WTC11 (cell line): ENCODE results near the gene RHBDD2.

Experiments
- FOXJ3 ChIP-seq: sonication (generic); formaldehyde crosslinking; IDR thresholded peaks from 2 replicates; pipeline ENCODE4 v1.9.0; 2021; ENCODE audit warnings: missing genetic modification reagents, mild to moderate bottlenecking, borderline replicate concordance
- NFYB ChIP-seq: sonication (generic); formaldehyde crosslinking; conservative IDR thresholded peaks from 2 replicates; pipeline ENCODE4 v1.8.0; 2022; ENCODE audit warnings: low read depth, missing genetic modification reagents
- SMAD3 ChIP-seq: sonication (generic); formaldehyde crosslinking; IDR thresholded peaks from 2 replicates; pipeline ENCODE4 v1.8.0; 2022; ENCODE audit warnings: missing genetic modification reagents, mild to moderate bottlenecking, borderline replicate concordance
- ZNF512 ChIP-seq: sonication (generic); formaldehyde crosslinking; IDR thresholded peaks from 2 replicates; pipeline ENCODE4 v1.8.1; 2022; ENCODE audit warnings: missing genetic modification reagents, borderline replicate concordance
- TF ChIP-seq, protein P1 (sequence below): fragments of 200-600 bp; IDR thresholded peaks from 2 replicates; pipeline ENCODE4 v1.8.0; 2022; ENCODE audit warnings: antibody characterized with exemption
- TF ChIP-seq, protein P2 (sequence below): sonication (generic); formaldehyde crosslinking; IDR thresholded peaks from 2 replicates; pipeline ENCODE4 v1.8.0; 2022; ENCODE audit warnings: mild to moderate bottlenecking, missing genetic modification reagents

DNA sequence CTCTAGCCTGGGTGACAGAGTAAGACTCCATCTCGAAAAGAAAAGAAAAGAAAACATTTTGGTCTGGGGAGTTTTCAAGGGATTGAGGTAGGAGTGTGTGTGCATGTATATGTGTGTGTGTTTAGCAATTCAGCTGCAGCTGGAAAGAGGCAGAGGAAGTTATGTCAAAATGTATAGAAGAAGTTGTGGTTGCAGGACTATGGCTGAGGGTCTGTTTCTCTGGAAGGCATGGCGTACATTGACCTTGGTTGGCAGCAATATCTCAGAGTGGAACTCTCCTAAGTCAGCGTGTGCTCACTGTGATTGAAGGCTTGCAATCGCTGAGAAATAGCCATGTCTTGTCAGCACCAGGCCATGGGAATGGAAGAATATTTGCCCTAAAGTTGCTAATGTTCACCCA, 28.6 kb upstream of the RHBDD2 start:
- TF ChIP-seq FOXJ3 (CRISPR knock-in tag): no peak
- TF ChIP-seq, protein P1, sequence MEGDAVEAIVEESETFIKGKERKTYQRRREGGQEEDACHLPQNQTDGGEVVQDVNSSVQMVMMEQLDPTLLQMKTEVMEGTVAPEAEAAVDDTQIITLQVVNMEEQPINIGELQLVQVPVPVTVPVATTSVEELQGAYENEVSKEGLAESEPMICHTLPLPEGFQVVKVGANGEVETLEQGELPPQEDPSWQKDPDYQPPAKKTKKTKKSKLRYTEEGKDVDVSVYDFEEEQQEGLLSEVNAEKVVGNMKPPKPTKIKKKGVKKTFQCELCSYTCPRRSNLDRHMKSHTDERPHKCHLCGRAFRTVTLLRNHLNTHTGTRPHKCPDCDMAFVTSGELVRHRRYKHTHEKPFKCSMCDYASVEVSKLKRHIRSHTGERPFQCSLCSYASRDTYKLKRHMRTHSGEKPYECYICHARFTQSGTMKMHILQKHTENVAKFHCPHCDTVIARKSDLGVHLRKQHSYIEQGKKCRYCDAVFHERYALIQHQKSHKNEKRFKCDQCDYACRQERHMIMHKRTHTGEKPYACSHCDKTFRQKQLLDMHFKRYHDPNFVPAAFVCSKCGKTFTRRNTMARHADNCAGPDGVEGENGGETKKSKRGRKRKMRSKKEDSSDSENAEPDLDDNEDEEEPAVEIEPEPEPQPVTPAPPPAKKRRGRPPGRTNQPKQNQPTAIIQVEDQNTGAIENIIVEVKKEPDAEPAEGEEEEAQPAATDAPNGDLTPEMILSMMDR: no peak
- no peak for TF ChIP-seq NFYB (CRISPR knock-in tag)
- TF ChIP-seq ZNF512 (CRISPR knock-in tag): no peak
- TF ChIP-seq, protein P2, sequence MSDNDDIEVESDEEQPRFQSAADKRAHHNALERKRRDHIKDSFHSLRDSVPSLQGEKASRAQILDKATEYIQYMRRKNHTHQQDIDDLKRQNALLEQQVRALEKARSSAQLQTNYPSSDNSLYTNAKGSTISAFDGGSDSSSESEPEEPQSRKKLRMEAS: no peak
- TF ChIP-seq SMAD3 (CRISPR knock-in tag): no peak
